Muscle of leg (tissue), 11 donors: ENCODE measurements around the gene IGF1. TPM values are rescaled to one million over a fixed set of nuclear protein-coding genes. Genes with fewer than 3 reads are reported as not detected.

Source experiments
- DNase-seq: peaks from one replicate; pipeline ENCODE4 v3.0.0; 2013
- H3K27ac ChIP-seq: one replicate; pipeline ENCODE4 v1.5.1; 2013; ENCODE audit warnings: mild to moderate bottlenecking, low read length, control low read depth
- H3K27me3 ChIP-seq: one replicate; pipeline ENCODE4 v1.6.1; 2013; ENCODE audit warnings: low read length; ENCODE audit not compliant: control insufficient read depth, insufficient read depth
- H3K36me3 ChIP-seq: one replicate; pipeline ENCODE4 v1.6.1; 2013; ENCODE audit warnings: low read length; ENCODE audit not compliant: control insufficient read depth, insufficient read depth
- H3K4me1 ChIP-seq: one replicate; pipeline ENCODE4 v1.6.1; 2013; ENCODE audit warnings: low read length; ENCODE audit not compliant: control insufficient read depth, insufficient read depth
- H3K4me3 ChIP-seq: one replicate; pipeline ENCODE4 v1.5.1; 2013; ENCODE audit warnings: low read length, control low read depth
- H3K9me3 ChIP-seq: replicated peaks from 2 replicates; pipeline ENCODE4 v1.6.1; 2013; ENCODE audit warnings: low read depth, low read length; ENCODE audit not compliant: control insufficient read depth
- WGBS: methylation state at CpG from one replicate; pipeline ENCODE4 v1.1.5; 2013; ENCODE audit warnings: missing lambda C conversion rate; ENCODE audit not compliant: insufficient coverage; 5-methylcytosine and 5-hydroxymethylcytosine counted together
- polyA plus RNA-seq, 8 donors: library from polyadenylated mRNA; unstranded; fragments of 120-200 nt; gene quantifications; one replicate each; pipeline versions ENCODE4 v1.2.1 to v1.2.3, GENCODE V29; 2013; ENCODE audit warnings: inconsistent platforms in 1 of 8, low replicate concordance in 1 of 8; ENCODE audit not compliant: insufficient read length in 8 of 8, insufficient read depth in 1 of 8
- total RNA-seq: library from RNA; stranded (reverse); fragments of 120-200 nt; gene quantifications from one replicate; pipeline ENCODE4 v1.2.4, GENCODE V29; 2013

IGF1 gene
- total and polyA plus RNA-seq, 9 donors: 21.0 to 41.9 (median 26.5) TPM

DNA sequence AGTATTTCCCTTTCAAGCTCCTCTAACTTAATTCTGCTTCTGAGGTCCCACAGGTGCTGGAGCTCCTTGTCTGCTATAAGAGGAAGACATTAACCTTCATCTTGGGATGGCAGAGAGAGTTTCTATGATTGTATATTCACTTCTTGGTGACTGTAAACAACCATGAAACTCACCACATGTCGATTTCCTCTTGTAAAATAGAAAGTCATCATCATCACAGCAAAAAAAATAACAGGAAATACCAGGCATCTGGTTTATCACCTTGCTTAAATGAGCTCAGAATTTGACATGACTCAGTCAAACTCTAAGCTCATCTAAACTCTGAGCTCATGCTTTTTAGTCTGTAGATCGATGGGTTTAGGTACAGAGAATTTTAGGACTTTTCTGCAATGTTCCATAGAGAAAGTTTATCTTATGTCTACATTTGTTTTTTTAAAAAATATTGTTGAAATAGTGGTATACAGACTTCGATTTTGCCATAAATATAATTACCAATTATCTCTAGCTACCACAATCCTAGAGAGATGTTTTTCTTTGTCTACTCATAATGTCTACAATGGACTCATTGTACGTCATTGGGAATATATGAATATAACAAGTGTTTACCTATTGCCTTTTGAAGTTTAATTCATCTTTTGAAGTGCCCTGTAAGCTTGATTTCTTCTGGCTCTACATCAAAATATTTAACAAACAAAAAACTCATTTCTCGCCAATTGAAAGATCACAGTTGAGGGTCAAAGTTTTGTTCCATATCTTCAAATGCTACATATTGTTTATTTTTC is 58.4 kb downstream of the IGF1 start:
- H3K27ac ChIP-seq: no peak overlapping the region
- WGBS: no CpG with 5 or more reads among the region's 5 CpGs
- peaks cover 5% of the 10 kb centered on the region for H3K36me3 ChIP-seq
- no peaks in the 10 kb centered on the region for H3K27me3 ChIP-seq
- peaks cover 4% of the 10 kb centered on the region for H3K4me1 ChIP-seq
- no peak for DNase-seq
- no peaks in the 10 kb centered on the region for H3K9me3 ChIP-seq
- H3K4me3 ChIP-seq: no peak overlapping the region

DNA sequence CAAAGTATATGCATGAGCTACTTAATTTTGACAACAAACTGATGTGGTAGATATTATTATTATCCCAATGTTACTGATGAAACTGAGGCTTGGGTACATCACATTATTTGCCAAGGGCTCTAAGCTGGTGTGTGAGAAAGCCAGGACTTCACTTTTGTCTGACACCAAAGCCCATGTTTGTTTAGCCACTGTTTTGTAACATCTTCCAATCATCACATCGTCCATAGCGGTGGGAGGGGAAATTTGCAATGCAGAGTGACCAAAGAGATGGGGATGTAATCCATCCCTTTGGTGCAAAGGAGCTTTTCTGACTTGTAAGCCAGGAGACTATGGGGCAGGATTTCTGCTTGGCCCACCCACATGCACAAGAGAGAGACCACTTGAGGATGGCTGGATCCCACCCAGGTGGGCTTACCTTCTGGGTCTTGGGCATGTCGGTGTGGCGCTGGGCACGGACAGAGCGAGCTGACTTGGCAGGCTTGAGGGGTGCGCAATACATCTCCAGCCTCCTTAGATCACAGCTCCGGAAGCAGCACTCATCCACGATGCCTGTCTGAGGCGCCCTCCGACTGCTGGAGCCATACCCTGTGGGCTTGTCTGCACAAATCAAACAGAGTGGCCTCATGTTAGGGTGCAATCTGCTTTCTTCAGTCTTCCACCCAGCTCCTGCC is 61.1 kb downstream of the IGF1 start:
- no peak for DNase-seq
- Histone ChIP-seq H3K36me3 (peaks cover 5% of the 10 kb centered on the region), H3K27me3 (no peaks in the 10 kb centered on the region), H3K9me3 (no peaks in the 10 kb centered on the region), H3K4me1 (no peaks in the 10 kb centered on the region), H3K4me3 (no peak overlapping the region), H3K27ac (no peak overlapping the region)
- WGBS: 94% methylated on average over 9 of the region's 11 CpGs

DNA sequence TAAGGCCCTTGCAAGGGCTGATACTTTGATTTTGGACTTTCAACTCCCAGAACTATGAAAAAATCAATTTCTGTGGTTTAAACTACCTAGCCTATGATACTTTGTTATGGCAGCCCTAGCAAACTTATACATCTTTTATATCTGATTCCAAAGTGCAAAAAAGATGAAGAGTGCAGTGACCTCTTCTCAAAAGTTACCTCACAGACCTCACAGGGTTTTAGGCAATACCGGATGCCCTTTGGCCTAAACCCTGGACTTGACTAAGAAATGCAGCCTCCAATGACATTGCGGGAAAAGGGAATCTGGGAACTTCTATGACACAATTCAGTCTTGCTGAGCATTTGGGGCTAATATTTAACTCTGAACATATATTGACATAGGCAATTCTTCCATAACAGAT is 63.3 kb downstream of the IGF1 start:
- Histone ChIP-seq H3K4me3 (no peak overlapping the region), H3K27me3 (no peaks in the 10 kb centered on the region), H3K4me1 (no peaks in the 10 kb centered on the region), H3K27ac (no peak overlapping the region), H3K9me3 (no peaks in the 10 kb centered on the region), H3K36me3 (peaks cover 5% of the 10 kb centered on the region)
- no peak for DNase-seq
- WGBS: 100% methylated on average over 1 of the region's 2 CpGs

DNA sequence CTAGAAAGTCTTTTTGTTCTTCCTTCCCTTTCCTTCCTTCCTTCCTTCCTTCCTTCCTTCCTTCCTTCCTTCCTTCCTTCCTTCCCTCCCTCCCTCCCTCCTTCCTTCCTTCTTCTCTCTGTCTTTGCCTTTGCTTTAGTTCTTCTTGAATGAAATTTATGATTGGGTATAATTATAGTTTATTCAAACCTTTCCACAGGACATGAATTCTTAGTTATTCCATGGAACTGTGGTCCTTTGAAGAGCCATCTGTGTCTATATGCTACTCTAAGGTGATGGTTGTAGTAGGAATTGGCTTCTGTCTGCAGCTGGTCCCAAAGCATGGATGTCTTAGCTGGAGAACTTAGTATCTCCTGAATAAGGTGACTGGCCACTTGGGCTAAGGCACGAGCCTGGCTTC is 64.8 kb downstream of the IGF1 start:
- WGBS: 83% methylated on average over 1 of the region's 1 CpG
- Histone ChIP-seq H3K27ac (no peak overlapping the region), H3K4me1 (no peaks in the 10 kb centered on the region), H3K4me3 (no peak overlapping the region), H3K36me3 (peaks cover 5% of the 10 kb centered on the region), H3K9me3 (no peaks in the 10 kb centered on the region), H3K27me3 (no peaks in the 10 kb centered on the region)
- DNase-seq: no peak

DNA sequence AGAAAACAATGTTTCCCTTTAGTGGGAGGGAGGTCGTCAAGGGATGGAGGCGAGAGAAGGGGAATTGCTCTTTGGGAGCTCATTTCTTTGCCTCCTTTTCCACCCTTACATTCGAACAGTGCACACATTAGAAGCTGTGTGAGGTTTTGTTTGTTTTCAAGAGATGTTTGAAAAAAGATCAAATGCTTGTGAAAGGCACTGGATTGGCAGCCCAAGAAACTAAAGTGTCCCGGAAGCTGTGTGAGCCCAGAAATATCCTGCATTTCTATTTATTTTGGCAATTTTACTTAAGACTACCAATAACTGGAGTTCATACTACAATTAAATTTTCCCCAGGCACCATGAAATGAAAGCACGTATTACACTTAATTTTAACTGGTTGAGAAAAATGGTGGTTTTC is 67.0 kb downstream of the IGF1 start:
- H3K27ac ChIP-seq: no peak overlapping the region
- H3K4me1 ChIP-seq: no peaks in the 10 kb centered on the region
- H3K4me3 ChIP-seq: no peak overlapping the region
- H3K9me3 ChIP-seq: no peaks in the 10 kb centered on the region
- no CpG with 5 or more reads among the region's 5 CpGs for WGBS
- DNase-seq: no peak
- no peaks in the 10 kb centered on the region for H3K27me3 ChIP-seq
- peaks cover 5% of the 10 kb centered on the region for H3K36me3 ChIP-seq

DNA sequence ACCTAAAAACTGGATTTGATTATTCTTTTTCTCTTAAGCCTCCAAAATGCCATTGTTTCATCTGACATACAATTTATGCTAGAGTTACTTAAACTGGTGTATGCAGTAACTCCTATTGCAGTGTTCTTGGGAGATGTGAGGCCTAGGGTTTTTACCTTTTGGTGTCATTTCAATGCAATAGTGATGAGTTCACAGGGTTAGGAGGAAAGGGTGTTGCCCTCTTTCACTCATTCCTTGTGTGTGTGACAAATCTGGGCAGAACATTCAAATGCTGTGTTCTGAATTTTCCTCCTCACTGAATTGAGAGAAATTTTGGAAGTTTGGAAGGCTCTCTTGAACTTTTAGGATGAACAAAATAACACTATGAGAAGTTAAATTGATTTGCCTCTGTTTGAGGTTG is 69.9 kb downstream of the IGF1 start:
- Histone ChIP-seq H3K27me3 (no peaks in the 10 kb centered on the region), H3K36me3 (no peaks in the 10 kb centered on the region), H3K4me3 (no peak overlapping the region), H3K4me1 (no peaks in the 10 kb centered on the region), H3K9me3 (no peaks in the 10 kb centered on the region), H3K27ac (no peak overlapping the region)
- no peak for DNase-seq

DNA sequence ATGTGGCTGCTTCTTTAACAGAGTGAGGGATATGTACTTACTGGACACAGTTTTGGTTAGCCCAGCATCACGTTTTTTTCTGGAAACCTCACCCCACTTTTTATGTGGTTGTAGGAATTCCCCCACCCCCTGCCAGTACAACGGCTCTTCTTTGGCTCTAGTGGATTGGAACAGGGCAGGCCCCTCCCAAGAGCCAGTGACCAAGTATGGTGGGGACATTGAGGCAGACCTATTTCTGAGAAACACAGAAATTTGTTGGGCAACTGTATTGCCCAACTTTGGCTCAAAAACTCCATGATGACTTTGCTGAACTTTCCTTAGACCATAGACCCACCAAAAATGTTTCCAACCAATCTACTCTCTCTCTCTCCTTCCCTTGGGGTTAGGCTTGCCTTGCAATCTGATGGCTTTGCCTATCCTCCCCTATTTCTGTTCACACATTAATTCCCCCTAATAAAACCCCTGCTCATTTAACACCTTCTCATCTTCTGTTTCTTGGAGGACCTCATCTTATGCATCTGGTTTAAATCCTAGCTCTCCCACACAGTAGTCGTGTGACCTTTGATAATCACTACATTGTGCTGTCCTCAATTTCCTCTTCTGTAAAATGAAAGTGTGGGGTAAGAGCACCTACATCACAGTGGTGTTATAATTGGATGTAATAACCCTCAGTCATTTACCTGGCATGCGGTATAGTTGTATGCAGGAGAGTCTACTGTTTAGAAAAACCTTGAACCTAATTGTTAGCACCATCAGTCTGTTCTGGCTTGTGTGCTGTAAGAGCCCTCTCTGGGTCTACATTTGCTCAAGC is 71.7 kb downstream of the IGF1 start:
- H3K27me3 ChIP-seq: no peaks in the 10 kb centered on the region
- no CpG with 5 or more reads among the region's 4 CpGs for WGBS

DNA sequence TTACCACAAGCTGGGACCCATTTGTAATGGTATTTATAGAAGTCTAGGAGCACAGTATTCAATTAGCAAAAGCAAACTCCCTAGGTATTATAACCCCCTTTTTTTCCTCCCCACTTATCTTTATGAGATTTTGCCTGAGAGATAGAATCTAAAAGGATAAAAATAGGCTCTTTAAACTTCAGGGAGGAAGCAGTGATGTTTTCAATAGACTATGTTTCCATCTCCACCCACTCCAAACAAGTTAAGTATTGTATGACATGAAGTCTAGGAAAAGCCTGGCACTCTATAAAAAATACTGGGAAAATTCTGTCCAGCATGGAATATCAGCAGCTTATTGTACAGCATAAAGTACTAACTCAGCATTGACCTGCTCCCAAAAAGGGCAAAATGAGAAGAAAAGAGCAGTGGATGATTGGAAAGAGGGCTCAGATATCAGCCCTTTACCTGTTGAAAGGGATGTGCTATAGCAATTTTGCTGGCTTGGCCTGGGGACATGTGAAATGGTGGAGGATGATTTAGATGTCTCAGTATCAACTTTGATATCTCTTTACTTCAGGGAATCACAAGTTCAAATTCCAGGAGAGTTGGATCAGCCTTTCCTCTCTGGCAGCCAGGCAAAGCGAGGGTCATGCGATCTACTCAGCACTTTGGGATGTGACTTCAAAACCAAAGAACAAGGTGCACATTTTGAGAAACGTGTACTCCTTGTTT is 72.4 kb downstream of the IGF1 start:
- H3K4me3 ChIP-seq: no peak overlapping the region
- 85% methylated on average over 2 of the region's 3 CpGs for WGBS
- no peak overlapping the region for H3K27ac ChIP-seq
- no peaks in the 10 kb centered on the region for H3K36me3 ChIP-seq
- no peaks in the 10 kb centered on the region for H3K27me3 ChIP-seq
- no peak for DNase-seq
- no peaks in the 10 kb centered on the region for H3K4me1 ChIP-seq
- no peaks in the 10 kb centered on the region for H3K9me3 ChIP-seq

More for the DNA sequence above, 71.7 kb downstream of the IGF1 start:
- H3K4me3 ChIP-seq: no peak overlapping the region
- H3K36me3 ChIP-seq: no peaks in the 10 kb centered on the region
- H3K27ac ChIP-seq: no peak overlapping the region
- H3K4me1 ChIP-seq: no peaks in the 10 kb centered on the region
- no peak for DNase-seq
- H3K9me3 ChIP-seq: no peaks in the 10 kb centered on the region

DNA sequence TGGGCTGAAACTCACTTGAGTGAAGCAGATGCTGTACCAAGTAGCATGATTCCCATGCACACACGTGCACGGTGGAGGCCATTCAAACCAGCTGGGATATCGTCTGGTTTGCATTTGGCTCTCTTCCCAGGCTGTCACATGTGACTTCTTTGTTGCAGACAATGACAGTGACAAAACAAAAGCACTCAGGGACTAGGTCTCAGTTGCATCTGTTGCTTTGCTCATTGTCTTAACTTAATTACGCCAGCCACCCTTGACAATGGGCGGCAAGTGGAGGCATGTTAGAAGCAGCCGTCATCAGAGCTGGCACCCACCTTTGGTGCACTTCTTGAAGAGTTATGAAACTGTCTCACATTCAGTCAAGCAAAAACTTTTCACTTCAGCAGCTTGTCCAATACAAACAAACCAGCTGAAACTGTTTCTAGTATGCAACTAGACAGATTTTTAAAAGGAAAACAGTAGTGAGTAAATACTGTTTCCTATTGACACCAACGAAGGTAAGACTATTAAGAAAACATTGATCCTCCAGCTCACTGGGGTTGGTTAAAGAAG is 74.3 kb downstream of the IGF1 start:
- H3K4me3 ChIP-seq: no peak overlapping the region
- peak; percentile 89 for DNase-seq
- no peaks in the 10 kb centered on the region for H3K36me3 ChIP-seq
- H3K27ac ChIP-seq: no peak overlapping the region
- H3K9me3 ChIP-seq: no peaks in the 10 kb centered on the region
- no peaks in the 10 kb centered on the region for H3K27me3 ChIP-seq
- WGBS: 27% methylated on average over 3 of the region's 7 CpGs
- H3K4me1 ChIP-seq: no peaks in the 10 kb centered on the region
